WTC11 (cell line): ENCODE measurements around the gene PGP. TPM values are rescaled to one million over a fixed set of nuclear protein-coding genes. Genes with fewer than 3 reads are reported as not detected.

Experiments
- ATAC-seq: fragments of 200-7000 bp; cut with Tn5 transposase; 2 replicates; pipeline ENCODE4 v1.10.0; 2021; ENCODE audit warnings: mild to moderate bottlenecking, moderate library complexity
- CTCF ChIA-PET: fragments of 300-600 bp; sonication (Branson Sonifier 250); formaldehyde crosslinking; loops from one replicate; lab custom pipeline; 2021; ENCODE audit warnings: antibody characterized with exemption; lab: Charles Lee
- POLR2A ChIA-PET: fragments of 350-600 bp; sonication (Branson Sonifier 250); formaldehyde crosslinking; loops from one replicate; lab custom pipeline; 2021; ENCODE audit warnings: antibody characterized with exemption; lab: Charles Lee
- DNase-seq: peaks from one replicate; pipeline ENCODE4 v3.0.0; 2021; ENCODE audit warnings: low spot score
- H3K27ac Mint-ChIP-seq: 2 replicates; pipeline ENCODE4 v1.8.0; 2021; ENCODE audit warnings: mixed read lengths
- H3K27me3 Mint-ChIP-seq: 2 replicates; pipeline ENCODE4 v1.8.0; 2021; ENCODE audit warnings: low read depth, mild to moderate bottlenecking, moderate library complexity, mixed read lengths
- H3K36me3 Mint-ChIP-seq: 2 replicates; pipeline ENCODE4 v1.8.0; 2021; ENCODE audit warnings: mixed read lengths
- H3K4me1 Mint-ChIP-seq: 2 replicates; pipeline ENCODE4 v1.8.0; 2022; ENCODE audit warnings: mixed read lengths
- H3K4me3 Mint-ChIP-seq: 2 replicates; pipeline ENCODE4 v1.8.0; 2021; ENCODE audit warnings: mild to moderate bottlenecking, moderate library complexity, mixed read lengths
- H3K9me3 Mint-ChIP-seq: 2 replicates; pipeline ENCODE4 v1.8.0; 2021; ENCODE audit warnings: mixed read lengths
- AFF4 ChIP-seq: sonication (generic); formaldehyde crosslinking; IDR thresholded peaks from 2 replicates; pipeline ENCODE4 v1.8.1; 2023; ENCODE audit warnings: mild to moderate bottlenecking, missing genetic modification reagents, borderline replicate concordance
- ATF2 ChIP-seq: sonication (generic); formaldehyde crosslinking; IDR thresholded peaks from 2 replicates; pipeline ENCODE4 v1.8.1; 2022; ENCODE audit warnings: low read depth, missing genetic modification reagents, borderline replicate concordance
- CREB1 ChIP-seq: sonication (generic); formaldehyde crosslinking; IDR thresholded peaks from 2 replicates; pipeline ENCODE4 v1.8.0; 2023; ENCODE audit warnings: mild to moderate bottlenecking, missing genetic modification reagents
- ETV6 ChIP-seq: sonication (generic); formaldehyde crosslinking; IDR thresholded peaks from 2 replicates; pipeline ENCODE4 v1.8.1; 2022; ENCODE audit warnings: mild to moderate bottlenecking, missing genetic modification reagents
- FOXK1 ChIP-seq: sonication (generic); formaldehyde crosslinking; IDR thresholded peaks from 2 replicates; pipeline ENCODE4 v1.8.0; 2022; ENCODE audit warnings: mild to moderate bottlenecking, moderate library complexity, missing genetic modification reagents
- GABPB1 ChIP-seq: sonication (generic); formaldehyde crosslinking; IDR thresholded peaks from 2 replicates; pipeline ENCODE4 v1.8.1; 2023; ENCODE audit warnings: mild to moderate bottlenecking, missing genetic modification reagents
- GRHL2 ChIP-seq: fragments of 250-450 bp; sonication (Bioruptor Pico); IDR thresholded peaks from 2 replicates; pipeline ENCODE4 v1.8.0; 2022; ENCODE audit warnings: mild to moderate bottlenecking, moderate library complexity; ENCODE audit not compliant: insufficient replicate concordance, severe bottlenecking
- JAZF1 ChIP-seq: fragments of 250-450 bp; sonication (Bioruptor Pico); IDR thresholded peaks from 2 replicates; pipeline ENCODE4 v1.9.0; 2021; ENCODE audit warnings: moderate library complexity, mild to moderate bottlenecking, inconsistent platforms
- JUN ChIP-seq: sonication (generic); formaldehyde crosslinking; IDR thresholded peaks from 2 replicates; pipeline ENCODE4 v1.8.0; 2023; ENCODE audit warnings: mild to moderate bottlenecking, missing genetic modification reagents
- NR3C1 ChIP-seq: sonication (generic); formaldehyde crosslinking; conservative IDR thresholded peaks from 2 replicates; pipeline ENCODE4 v1.8.1; 2023; ENCODE audit warnings: low read depth, mild to moderate bottlenecking, missing genetic modification reagents
- PRRX2 ChIP-seq: fragments of 250-450 bp; sonication (Bioruptor Pico); IDR thresholded peaks from 2 replicates; pipeline ENCODE4 v1.8.0; 2021; ENCODE audit warnings: mild to moderate bottlenecking
- SMAD3 ChIP-seq: sonication (generic); formaldehyde crosslinking; IDR thresholded peaks from 2 replicates; pipeline ENCODE4 v1.8.0; 2022; ENCODE audit warnings: missing genetic modification reagents, mild to moderate bottlenecking, borderline replicate concordance
- SP1 ChIP-seq: sonication (generic); formaldehyde crosslinking; conservative IDR thresholded peaks from 2 replicates; pipeline ENCODE4 v1.8.1; 2022; ENCODE audit warnings: missing genetic modification reagents
- ZBTB21 ChIP-seq: sonication (generic); formaldehyde crosslinking; IDR thresholded peaks from 2 replicates; pipeline ENCODE4 v1.8.1; 2023; ENCODE audit warnings: mild to moderate bottlenecking, missing genetic modification reagents, borderline replicate concordance
- ZNF121 ChIP-seq: sonication (generic); formaldehyde crosslinking; IDR thresholded peaks from 2 replicates; pipeline ENCODE4 v1.8.0; 2023; ENCODE audit warnings: missing genetic modification reagents
- ZNF138 ChIP-seq: sonication (generic); formaldehyde crosslinking; conservative IDR thresholded peaks from 2 replicates; pipeline ENCODE4 v1.8.1; 2022; ENCODE audit warnings: mild to moderate bottlenecking, moderate library complexity, missing genetic modification reagents
- ZNF219 ChIP-seq: sonication (generic); formaldehyde crosslinking; IDR thresholded peaks from 2 replicates; pipeline ENCODE4 v1.8.0; 2023; ENCODE audit warnings: missing genetic modification reagents, mild to moderate bottlenecking, borderline replicate concordance
- ZNF263 ChIP-seq: sonication (generic); formaldehyde crosslinking; IDR thresholded peaks from 2 replicates; pipeline ENCODE4 v1.8.1; 2022; ENCODE audit warnings: low read depth, mild to moderate bottlenecking, moderate library complexity, missing genetic modification reagents
- ZNF317 ChIP-seq: sonication (generic); formaldehyde crosslinking; IDR thresholded peaks from 2 replicates; pipeline ENCODE4 v1.8.1; 2023; ENCODE audit warnings: low read depth, mild to moderate bottlenecking, moderate library complexity, missing genetic modification reagents, borderline replicate concordance
- ZNF423 ChIP-seq: fragments of 250-450 bp; sonication (Bioruptor Pico); IDR thresholded peaks from 2 replicates; pipeline ENCODE4 v2.1.2; 2022; ENCODE audit warnings: mild to moderate bottlenecking, moderate library complexity
- total RNA-seq: library from RNA; stranded (reverse); gene quantifications from 3 replicates; pipeline ENCODE4 v1.2.3, GENCODE V29; 2021
- TF ChIP-seq, protein P1 (sequence below): fragments of 250-450 bp; sonication (Bioruptor Pico); conservative IDR thresholded peaks from 2 replicates; pipeline ENCODE4 v1.9.0; 2021; ENCODE audit warnings: mild to moderate bottlenecking
- TF ChIP-seq, protein P2 (sequence below): fragments of 250-450 bp; sonication (Bioruptor Pico); IDR thresholded peaks from 2 replicates; pipeline ENCODE4 v1.9.0; 2021; ENCODE audit warnings: mild to moderate bottlenecking, borderline replicate concordance
- TF ChIP-seq, protein P3 (sequence below): fragments of 250-450 bp; sonication (Bioruptor Pico); IDR thresholded peaks from 2 replicates; pipeline ENCODE4 v1.9.0; 2021; ENCODE audit warnings: mild to moderate bottlenecking

The PGP gene
- total RNA-seq, 1 experiment from 2014 or later = 39.5 TPM

GRCh38 chr16:2165861-2166260, 48.8 kb downstream of the PGP start (continued):
- TF ChIP-seq ZBTB21 (CRISPR knock-in tag) (no peak), ZNF263 (no peak), ZNF121 (CRISPR knock-in tag) (no peak), ZNF219 (CRISPR knock-in tag) (no peak), ZNF423 (CRISPR knock-in tag) (no peak), FOXK1 (CRISPR knock-in tag) (no peak)
- TF ChIP-seq, protein P1, sequence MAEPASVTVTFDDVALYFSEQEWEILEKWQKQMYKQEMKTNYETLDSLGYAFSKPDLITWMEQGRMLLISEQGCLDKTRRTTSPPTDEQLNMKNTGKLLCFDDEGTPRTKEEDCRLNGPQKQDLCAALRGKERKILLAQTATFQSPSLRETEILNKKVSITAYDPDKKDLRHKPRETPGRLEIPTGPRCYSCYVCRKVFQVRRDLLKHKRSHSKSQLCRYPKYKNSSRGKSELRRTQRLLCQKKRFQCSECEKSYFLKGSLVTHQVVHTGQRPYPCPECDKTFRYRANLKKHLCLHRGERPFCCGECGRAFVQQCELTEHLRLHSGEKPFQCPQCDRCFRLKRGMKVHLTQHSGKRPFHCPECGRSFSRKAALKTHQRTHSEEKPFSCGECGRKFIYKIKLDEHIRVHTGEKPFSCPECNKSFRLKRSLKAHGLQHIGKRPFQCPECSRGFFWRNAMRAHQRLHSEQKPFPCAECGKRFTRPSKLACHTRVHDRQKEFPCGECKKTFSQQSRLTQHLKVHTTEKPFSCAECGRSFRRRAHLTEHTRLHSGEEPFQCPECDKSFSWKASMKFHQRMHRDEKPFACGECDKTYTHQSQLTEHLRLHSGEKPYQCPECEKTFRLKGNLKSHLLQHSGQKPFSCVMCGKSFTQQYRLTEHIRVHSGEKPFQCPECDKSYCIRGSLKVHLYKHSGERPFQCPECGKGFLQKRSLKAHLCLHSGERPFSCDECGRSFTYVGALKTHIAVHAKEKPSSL (CRISPR knock-in tag) = no peak
- TF ChIP-seq, protein P2, sequence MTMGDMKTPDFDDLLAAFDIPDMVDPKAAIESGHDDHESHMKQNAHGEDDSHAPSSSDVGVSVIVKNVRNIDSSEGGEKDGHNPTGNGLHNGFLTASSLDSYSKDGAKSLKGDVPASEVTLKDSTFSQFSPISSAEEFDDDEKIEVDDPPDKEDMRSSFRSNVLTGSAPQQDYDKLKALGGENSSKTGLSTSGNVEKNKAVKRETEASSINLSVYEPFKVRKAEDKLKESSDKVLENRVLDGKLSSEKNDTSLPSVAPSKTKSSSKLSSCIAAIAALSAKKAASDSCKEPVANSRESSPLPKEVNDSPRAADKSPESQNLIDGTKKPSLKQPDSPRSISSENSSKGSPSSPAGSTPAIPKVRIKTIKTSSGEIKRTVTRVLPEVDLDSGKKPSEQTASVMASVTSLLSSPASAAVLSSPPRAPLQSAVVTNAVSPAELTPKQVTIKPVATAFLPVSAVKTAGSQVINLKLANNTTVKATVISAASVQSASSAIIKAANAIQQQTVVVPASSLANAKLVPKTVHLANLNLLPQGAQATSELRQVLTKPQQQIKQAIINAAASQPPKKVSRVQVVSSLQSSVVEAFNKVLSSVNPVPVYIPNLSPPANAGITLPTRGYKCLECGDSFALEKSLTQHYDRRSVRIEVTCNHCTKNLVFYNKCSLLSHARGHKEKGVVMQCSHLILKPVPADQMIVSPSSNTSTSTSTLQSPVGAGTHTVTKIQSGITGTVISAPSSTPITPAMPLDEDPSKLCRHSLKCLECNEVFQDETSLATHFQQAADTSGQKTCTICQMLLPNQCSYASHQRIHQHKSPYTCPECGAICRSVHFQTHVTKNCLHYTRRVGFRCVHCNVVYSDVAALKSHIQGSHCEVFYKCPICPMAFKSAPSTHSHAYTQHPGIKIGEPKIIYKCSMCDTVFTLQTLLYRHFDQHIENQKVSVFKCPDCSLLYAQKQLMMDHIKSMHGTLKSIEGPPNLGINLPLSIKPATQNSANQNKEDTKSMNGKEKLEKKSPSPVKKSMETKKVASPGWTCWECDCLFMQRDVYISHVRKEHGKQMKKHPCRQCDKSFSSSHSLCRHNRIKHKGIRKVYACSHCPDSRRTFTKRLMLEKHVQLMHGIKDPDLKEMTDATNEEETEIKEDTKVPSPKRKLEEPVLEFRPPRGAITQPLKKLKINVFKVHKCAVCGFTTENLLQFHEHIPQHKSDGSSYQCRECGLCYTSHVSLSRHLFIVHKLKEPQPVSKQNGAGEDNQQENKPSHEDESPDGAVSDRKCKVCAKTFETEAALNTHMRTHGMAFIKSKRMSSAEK (CRISPR knock-in tag) = no peak

- Mint-ChIP-seq H3K4me3 (no peak overlapping the region), H3K9me3 (no peaks in the 10 kb centered on the region), H3K36me3 (peaks cover 18% of the 10 kb centered on the region), H3K27ac (peak overlapping the region; percentile 36; the same call in 1 of the 2 replicates), H3K4me1 (peaks cover 6% of the 10 kb centered on the region), H3K27me3 (no peaks in the 10 kb centered on the region)
- ChIA-PET POLR2A (no interaction called here), CTCF (no interaction called here)
- TF ChIP-seq GABPB1 (CRISPR knock-in tag) = no peak
- no peak for TF ChIP-seq NR3C1 (CRISPR knock-in tag)
- no peak for TF ChIP-seq ZNF138 (CRISPR knock-in tag)
- TF ChIP-seq, protein P3, sequence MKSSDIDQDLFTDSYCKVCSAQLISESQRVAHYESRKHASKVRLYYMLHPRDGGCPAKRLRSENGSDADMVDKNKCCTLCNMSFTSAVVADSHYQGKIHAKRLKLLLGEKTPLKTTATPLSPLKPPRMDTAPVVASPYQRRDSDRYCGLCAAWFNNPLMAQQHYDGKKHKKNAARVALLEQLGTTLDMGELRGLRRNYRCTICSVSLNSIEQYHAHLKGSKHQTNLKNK (CRISPR knock-in tag) = no peak
- no peak for TF ChIP-seq ZNF423 (CRISPR knock-in tag)
- TF ChIP-seq ATF2 = no peak
- no peak for TF ChIP-seq CREB1 (CRISPR knock-in tag)
- no peak for TF ChIP-seq ETV6 (CRISPR knock-in tag)
- no peak for TF ChIP-seq SMAD3 (CRISPR knock-in tag)
- TF ChIP-seq PRRX2 (CRISPR knock-in tag) = no peak
- TF ChIP-seq JAZF1 (CRISPR knock-in tag) = no peak
- no peak for TF ChIP-seq GRHL2 (CRISPR knock-in tag)
- no peak for TF ChIP-seq ZNF317
- no peak for TF ChIP-seq JUN (CRISPR knock-in tag)
- no peak for TF ChIP-seq AFF4 (CRISPR knock-in tag)
- no peak for TF ChIP-seq SP1 (CRISPR knock-in tag)
- ATAC-seq (no peak), DNase-seq (no peak)
Measured at GRCh38 chr16:2163211-2163881, 51.3 kb downstream of the PGP start.
